ENCODE data around the gene NEXN. TPM values are rescaled to one million over a fixed set of nuclear protein-coding genes. Genes with fewer than 3 reads are reported as not detected.

Gene NEXN
- polyA plus RNA-seq, 1 of the 3 experiments (the other 2 are of a cell fraction), result 3.6 TPM

DNA sequence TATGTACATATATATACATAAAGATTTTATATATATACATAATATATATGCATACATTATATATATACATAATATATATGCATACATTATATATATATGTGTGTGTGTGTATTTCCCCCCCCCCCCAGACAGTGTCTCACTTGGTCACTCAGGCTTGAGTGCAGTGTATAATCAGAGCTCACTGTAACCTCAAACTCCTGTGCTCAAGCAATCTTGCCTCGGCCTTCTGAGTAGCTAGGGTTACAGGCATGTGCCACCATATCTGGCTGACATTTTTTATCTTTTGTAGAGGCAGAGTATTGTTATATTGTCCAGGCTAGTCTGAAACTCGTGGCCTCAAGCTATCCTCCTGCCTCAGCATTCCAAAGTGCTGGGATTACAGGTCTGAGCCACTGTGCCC lies 99.5 kb downstream of the NEXN start:
- no peak overlapping the region for H3K27ac ChIP-seq (ENCODE audit: low read depth in 2 of 2, low read length in 1 of 2)
- TF ChIP-seq CHD2 (IDR thresholded peaks at IDR 0.05; ENCODE audit: low read length, partially characterized antibody), result no peak
- TF ChIP-seq TCF12 (IDR thresholded peaks at IDR 0.05), result no peak
- TF ChIP-seq GATA2 (CRISPR knock-in tag; IDR thresholded peaks at IDR 0.05), result no peak
- TF ChIP-seq GABPA (IDR thresholded peaks at IDR 0.05; ENCODE audit: low read depth), result no peak
- TF ChIP-seq ELF1 (IDR thresholded peaks at IDR 0.05), result no peak
- TF ChIP-seq, protein P1, sequence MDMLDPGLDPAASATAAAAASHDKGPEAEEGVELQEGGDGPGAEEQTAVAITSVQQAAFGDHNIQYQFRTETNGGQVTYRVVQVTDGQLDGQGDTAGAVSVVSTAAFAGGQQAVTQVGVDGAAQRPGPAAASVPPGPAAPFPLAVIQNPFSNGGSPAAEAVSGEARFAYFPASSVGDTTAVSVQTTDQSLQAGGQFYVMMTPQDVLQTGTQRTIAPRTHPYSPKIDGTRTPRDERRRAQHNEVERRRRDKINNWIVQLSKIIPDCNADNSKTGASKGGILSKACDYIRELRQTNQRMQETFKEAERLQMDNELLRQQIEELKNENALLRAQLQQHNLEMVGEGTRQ (IDR thresholded peaks at IDR 0.05; ENCODE audit: borderline replicate concordance, low read depth, low read length), result no peak
- no peak for TF ChIP-seq TAF1 (IDR thresholded peaks at IDR 0.05; ENCODE audit: borderline replicate concordance, low read depth, low read length)
- no peak for TF ChIP-seq RAD21 (IDR thresholded peaks at IDR 0.05; ENCODE audit: low read length)
- no peak for TF ChIP-seq JUND (IDR thresholded peaks at IDR 0.05)
- no peak for TF ChIP-seq RFX5 (IDR thresholded peaks at IDR 0.05; ENCODE audit: low read length)
- TF ChIP-seq TEAD4 (IDR thresholded peaks at IDR 0.05; ENCODE audit: borderline replicate concordance, insufficient read depth), result no peak
- TF ChIP-seq, protein P2, sequence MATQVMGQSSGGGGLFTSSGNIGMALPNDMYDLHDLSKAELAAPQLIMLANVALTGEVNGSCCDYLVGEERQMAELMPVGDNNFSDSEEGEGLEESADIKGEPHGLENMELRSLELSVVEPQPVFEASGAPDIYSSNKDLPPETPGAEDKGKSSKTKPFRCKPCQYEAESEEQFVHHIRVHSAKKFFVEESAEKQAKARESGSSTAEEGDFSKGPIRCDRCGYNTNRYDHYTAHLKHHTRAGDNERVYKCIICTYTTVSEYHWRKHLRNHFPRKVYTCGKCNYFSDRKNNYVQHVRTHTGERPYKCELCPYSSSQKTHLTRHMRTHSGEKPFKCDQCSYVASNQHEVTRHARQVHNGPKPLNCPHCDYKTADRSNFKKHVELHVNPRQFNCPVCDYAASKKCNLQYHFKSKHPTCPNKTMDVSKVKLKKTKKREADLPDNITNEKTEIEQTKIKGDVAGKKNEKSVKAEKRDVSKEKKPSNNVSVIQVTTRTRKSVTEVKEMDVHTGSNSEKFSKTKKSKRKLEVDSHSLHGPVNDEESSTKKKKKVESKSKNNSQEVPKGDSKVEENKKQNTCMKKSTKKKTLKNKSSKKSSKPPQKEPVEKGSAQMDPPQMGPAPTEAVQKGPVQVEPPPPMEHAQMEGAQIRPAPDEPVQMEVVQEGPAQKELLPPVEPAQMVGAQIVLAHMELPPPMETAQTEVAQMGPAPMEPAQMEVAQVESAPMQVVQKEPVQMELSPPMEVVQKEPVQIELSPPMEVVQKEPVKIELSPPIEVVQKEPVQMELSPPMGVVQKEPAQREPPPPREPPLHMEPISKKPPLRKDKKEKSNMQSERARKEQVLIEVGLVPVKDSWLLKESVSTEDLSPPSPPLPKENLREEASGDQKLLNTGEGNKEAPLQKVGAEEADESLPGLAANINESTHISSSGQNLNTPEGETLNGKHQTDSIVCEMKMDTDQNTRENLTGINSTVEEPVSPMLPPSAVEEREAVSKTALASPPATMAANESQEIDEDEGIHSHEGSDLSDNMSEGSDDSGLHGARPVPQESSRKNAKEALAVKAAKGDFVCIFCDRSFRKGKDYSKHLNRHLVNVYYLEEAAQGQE (IDR thresholded peaks at IDR 0.05; ENCODE audit: low read depth, low read length), result no peak
- TF ChIP-seq EP300 (IDR thresholded peaks at IDR 0.05; ENCODE audit: borderline replicate concordance in 1 of 2, low read depth in 1 of 2, low read length in 1 of 2), result no peak
- H3K9me2 ChIP-seq, result no peaks in the 10 kb centered on the region
- H3K4me3 ChIP-seq (ENCODE audit: low read depth in 2 of 2, low read length in 1 of 2), result no peak overlapping the region
- H3K9ac ChIP-seq, result no peak overlapping the region
- no peaks in the 10 kb centered on the region for H3F3A ChIP-seq (replicated peaks; ENCODE audit: insufficient read depth)
- peaks cover 14 to 17% of the 10 kb centered on the region in 2 experiments for H3K36me3 ChIP-seq (replicated peaks in 1 of 2; ENCODE audit: control insufficient read depth in 1 of 2, insufficient read depth in 2 of 2, low read length in 1 of 2)
- H3K4me2 ChIP-seq, result no peak overlapping the region
- CTCF ChIA-PET, result interaction anchor here (0.6 kb wide), 1 partner anchor 692 kb away, joined by 3 read pairs; no protein-coding TSS in a partner anchor
- 100% methylated on average over 2 of the region's 2 CpGs for WGBS (ENCODE audit: low lambda C conversion rate)
- no peak for DNase-seq
- no peaks in the 10 kb centered on the region for H3K9me3 ChIP-seq
- H2AFZ ChIP-seq (ENCODE audit: low read depth), result no peak overlapping the region
- H3K4me1 ChIP-seq (ENCODE audit: control insufficient read depth in 1 of 2, insufficient read depth in 2 of 2, low read depth in 1 of 2, low read length in 1 of 2), result no peaks in the 10 kb centered on the region; a peak in 1 of 4 replicates
- H3K27me3 ChIP-seq (ENCODE audit: insufficient read depth), result no peaks in the 10 kb centered on the region
- peaks cover 92% of the 10 kb centered on the region for H3K79me2 ChIP-seq (ENCODE audit: insufficient read depth)
- no peaks in the 10 kb centered on the region for H4K20me1 ChIP-seq (ENCODE audit: insufficient read depth)
- POLR2A ChIA-PET, result interaction anchor here (0.6 to 0.9 kb wide), 2 partner anchors 9 to 56 kb away, joined by 3 to 4 read pairs; partner anchors contain the start of gene FUBP1

DNA sequence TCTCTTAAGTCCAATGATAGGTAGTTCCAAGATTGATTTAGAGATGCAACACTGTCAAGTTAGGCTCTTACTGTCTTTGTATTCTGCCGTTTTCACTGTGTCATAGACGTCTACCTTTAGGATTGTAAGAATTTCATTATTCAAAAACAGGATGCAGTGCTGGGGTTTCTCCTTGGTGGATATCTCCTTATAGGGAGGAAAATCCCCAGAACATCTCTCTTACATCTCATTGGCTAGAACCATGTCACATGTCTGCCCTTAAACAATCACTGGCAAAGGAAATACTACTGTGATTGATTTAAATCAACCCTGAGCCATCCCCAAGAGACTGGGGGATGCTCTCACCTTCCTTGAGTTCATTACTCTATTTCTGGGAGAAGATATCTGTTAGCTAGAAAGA lies 101.3 kb downstream of the NEXN start:
- Histone ChIP-seq H3K4me3 (ENCODE audit: low read depth in 2 of 2, low read length in 1 of 2) (no peak overlapping the region), H3K27ac (ENCODE audit: low read depth in 2 of 2, low read length in 1 of 2) (no peak overlapping the region), H4K20me1 (ENCODE audit: insufficient read depth) (no peaks in the 10 kb centered on the region), H3K27me3 (ENCODE audit: insufficient read depth) (no peaks in the 10 kb centered on the region), H3F3A (replicated peaks; ENCODE audit: insufficient read depth) (peaks cover 4% of the 10 kb centered on the region), H3K79me2 (ENCODE audit: insufficient read depth) (peaks cover 95% of the 10 kb centered on the region), H3K9me3 (no peaks in the 10 kb centered on the region), H3K9ac (no peak overlapping the region), H2AFZ (ENCODE audit: low read depth) (no peak overlapping the region), H3K9me2 (no peaks in the 10 kb centered on the region), H3K36me3 (replicated peaks in 1 of 2; ENCODE audit: control insufficient read depth in 1 of 2, insufficient read depth in 2 of 2, low read length in 1 of 2) (peaks cover 7 to 30% of the 10 kb centered on the region in 2 experiments), H3K4me1 (ENCODE audit: control insufficient read depth in 1 of 2, insufficient read depth in 2 of 2, low read depth in 1 of 2, low read length in 1 of 2) (no peaks in the 10 kb centered on the region; a peak in 1 of 4 replicates), H3K4me2 (no peak overlapping the region)
- POLR2A ChIA-PET, result no interaction called here
- CTCF ChIA-PET, result interaction anchor here (0.6 kb wide), 1 partner anchor 89 kb away, joined by 3 read pairs; no protein-coding TSS in a partner anchor
- TF ChIP-seq TCF12 (IDR thresholded peaks at IDR 0.05) (no peak), RXRA (IDR thresholded peaks at IDR 0.05; ENCODE audit: borderline replicate concordance, low read depth) (no peak)
- WGBS (ENCODE audit: low lambda C conversion rate), result 91% methylated on average over 2 of the region's 2 CpGs
- DNase-seq, result no peak
